Liver (tissue), 3 donors: Measurements from ENCODE around the gene SLC7A6.

Source experiments
- CTCF ChIP-seq: fragments of 150-350 bp; IDR thresholded peaks from 2 replicates; pipeline ENCODE4 v1.5.1; 2017; ENCODE audit warnings: improper control_type of control experiment, low read depth, low read length; ENCODE audit not compliant: missing input control
- GABPA ChIP-seq, 2 donors: IDR thresholded peaks in 1 of 2; conservative IDR thresholded peaks in 1 of 2; 2 replicates each; pipeline ENCODE4 v1.6.1; 2016; ENCODE audit warnings: antibody characterized with exemption in 2 of 2, mild to moderate bottlenecking in 1 of 2, moderate library complexity in 1 of 2
- JUND ChIP-seq, 2 donors: IDR thresholded peaks; 2 replicates each; pipeline ENCODE4 v1.6.1; 2016; ENCODE audit warnings: antibody characterized with exemption in 2 of 2
- RAD21 ChIP-seq, 2 donors: IDR thresholded peaks; 2 replicates each; pipeline ENCODE4 v1.6.1; 2016; ENCODE audit warnings: antibody characterized with exemption in 2 of 2, mild to moderate bottlenecking in 2 of 2
- TAF1 ChIP-seq: conservative IDR thresholded peaks from 2 replicates; pipeline ENCODE4 v1.6.1; 2016; ENCODE audit warnings: antibody characterized with exemption, mild to moderate bottlenecking
- TF ChIP-seq, protein P1 (sequence below): IDR thresholded peaks from 2 replicates; pipeline ENCODE4 v1.6.1; 2016; ENCODE audit warnings: antibody characterized with exemption, mild to moderate bottlenecking
- donor health status: healthy.
- donor health status: healthy.

- TF ChIP-seq TAF1 (no peak), RAD21 (IDR thresholded peaks at IDR 0.05) (no peak), CTCF (no peak), GABPA (IDR thresholded peaks at IDR 0.05 in 1 of 2, conservative IDR thresholded peaks at IDR 0.05 in 1 of 2) (no peak), JUND (IDR thresholded peaks at IDR 0.05) (no peak)
- TF ChIP-seq, protein P1, sequence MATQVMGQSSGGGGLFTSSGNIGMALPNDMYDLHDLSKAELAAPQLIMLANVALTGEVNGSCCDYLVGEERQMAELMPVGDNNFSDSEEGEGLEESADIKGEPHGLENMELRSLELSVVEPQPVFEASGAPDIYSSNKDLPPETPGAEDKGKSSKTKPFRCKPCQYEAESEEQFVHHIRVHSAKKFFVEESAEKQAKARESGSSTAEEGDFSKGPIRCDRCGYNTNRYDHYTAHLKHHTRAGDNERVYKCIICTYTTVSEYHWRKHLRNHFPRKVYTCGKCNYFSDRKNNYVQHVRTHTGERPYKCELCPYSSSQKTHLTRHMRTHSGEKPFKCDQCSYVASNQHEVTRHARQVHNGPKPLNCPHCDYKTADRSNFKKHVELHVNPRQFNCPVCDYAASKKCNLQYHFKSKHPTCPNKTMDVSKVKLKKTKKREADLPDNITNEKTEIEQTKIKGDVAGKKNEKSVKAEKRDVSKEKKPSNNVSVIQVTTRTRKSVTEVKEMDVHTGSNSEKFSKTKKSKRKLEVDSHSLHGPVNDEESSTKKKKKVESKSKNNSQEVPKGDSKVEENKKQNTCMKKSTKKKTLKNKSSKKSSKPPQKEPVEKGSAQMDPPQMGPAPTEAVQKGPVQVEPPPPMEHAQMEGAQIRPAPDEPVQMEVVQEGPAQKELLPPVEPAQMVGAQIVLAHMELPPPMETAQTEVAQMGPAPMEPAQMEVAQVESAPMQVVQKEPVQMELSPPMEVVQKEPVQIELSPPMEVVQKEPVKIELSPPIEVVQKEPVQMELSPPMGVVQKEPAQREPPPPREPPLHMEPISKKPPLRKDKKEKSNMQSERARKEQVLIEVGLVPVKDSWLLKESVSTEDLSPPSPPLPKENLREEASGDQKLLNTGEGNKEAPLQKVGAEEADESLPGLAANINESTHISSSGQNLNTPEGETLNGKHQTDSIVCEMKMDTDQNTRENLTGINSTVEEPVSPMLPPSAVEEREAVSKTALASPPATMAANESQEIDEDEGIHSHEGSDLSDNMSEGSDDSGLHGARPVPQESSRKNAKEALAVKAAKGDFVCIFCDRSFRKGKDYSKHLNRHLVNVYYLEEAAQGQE, result no peak
Measured at GRCh38 chr16:68288252-68288650, 23.9 kb downstream of the SLC7A6 start.
